ENCODE measurements around the gene KCTD3.

- no peak for TF ChIP-seq CTCF (IDR thresholded peaks at IDR 0.05 in 2 of 3, conservative IDR thresholded peaks at IDR 0.05 in 1 of 3; ENCODE audit: control insufficient read depth in 2 of 3, extremely low read depth in 1 of 3, insufficient read depth in 1 of 3, low read depth in 3 of 3, low read length in 3 of 3)
- TF ChIP-seq ZNF687 (IDR thresholded peaks at IDR 0.05): no peak
- no peak for TF ChIP-seq ZZZ3 (IDR thresholded peaks at IDR 0.05; ENCODE audit: control insufficient read depth, insufficient read length, low read depth)
- no peak for TF ChIP-seq SP1 (IDR thresholded peaks at IDR 0.05; ENCODE audit: low read depth, low read length)
- no peak for TF ChIP-seq CEBPB (IDR thresholded peaks at IDR 0.05; ENCODE audit: borderline replicate concordance in 1 of 2, low read depth in 2 of 2, low read length in 2 of 2)
- no peak for TF ChIP-seq SKIL (IDR thresholded peaks at IDR 0.05; ENCODE audit: low read depth, poor library complexity, severe bottlenecking)
These were observed 27.5 kb downstream of the KCTD3 start for GRCh38 chr1:215594640-215595039.
